Calu3 (cell line): ENCODE data around the gene NOD2. TPM values are rescaled to one million over a fixed set of nuclear protein-coding genes. Genes with fewer than 3 reads are reported as not detected.

Experiments
- BruUV-seq: library from RNA; stranded (reverse); fragments of 400-500 nt; replicated peaks from 2 replicates; lab custom pipeline; 2021; lab: Mats Ljungman, UMichigan
- CTCF ChIA-PET: fragments of 300-600 bp; sonication (Branson Sonifier 250); formaldehyde crosslinking; loops from one replicate; lab custom pipeline; 2022; ENCODE audit warnings: antibody characterized with exemption; lab: Charles Lee
- DNase-seq: peaks from one replicate; pipeline ENCODE4 v3.0.0; 2022
- H3K27ac Mint-ChIP-seq: one replicate; pipeline ENCODE4 v1.8.0; 2022; ENCODE audit warnings: mixed read lengths; ENCODE audit not compliant: unreplicated experiment
- H3K27me3 Mint-ChIP-seq: one replicate; pipeline ENCODE4 v1.8.0; 2022; ENCODE audit warnings: mixed read lengths; ENCODE audit not compliant: unreplicated experiment
- H3K36me3 Mint-ChIP-seq: one replicate; pipeline ENCODE4 v1.8.0; 2022; ENCODE audit warnings: mild to moderate bottlenecking, moderate library complexity, mixed read lengths; ENCODE audit not compliant: insufficient read depth, unreplicated experiment
- H3K4me1 Mint-ChIP-seq: one replicate; pipeline ENCODE4 v1.8.0; 2022; ENCODE audit warnings: mild to moderate bottlenecking, low read depth, mixed read lengths; ENCODE audit not compliant: unreplicated experiment
- H3K4me3 Mint-ChIP-seq: one replicate; pipeline ENCODE4 v1.8.0; 2022; ENCODE audit warnings: mild to moderate bottlenecking, low read depth, moderate library complexity, mixed read lengths; ENCODE audit not compliant: unreplicated experiment
- H3K9me3 Mint-ChIP-seq: one replicate; pipeline ENCODE4 v1.8.0; 2022; ENCODE audit warnings: low read depth, mixed read lengths; ENCODE audit not compliant: unreplicated experiment
- CTCF ChIP-seq: fragments of 200-600 bp; IDR thresholded peaks from one replicate; pipeline ENCODE4 v1.8.0; 2022; ENCODE audit warnings: antibody characterized with exemption; ENCODE audit not compliant: unreplicated experiment
- intact Hi-C: fragments of 100-400 bp; cut with micrococcal nuclease; formaldehyde crosslinking; loops from one replicate; pipeline ENCODE4 v1.10.0; 2022; ENCODE audit not compliant: unreplicated experiment
- total RNA-seq: library from RNA; stranded (reverse); gene quantifications from 2 replicates; pipeline ENCODE4 v1.2.3, GENCODE V29; 2022

Gene NOD2
- total RNA-seq, 1 experiment from 2014 or later: 0.87 TPM

- TF ChIP-seq CTCF: no peak
- Mint-ChIP-seq H3K36me3 (no peaks in the 10 kb centered on the region), H3K4me3 (no peak overlapping the region), H3K27ac (no peak overlapping the region), H3K9me3 (no peaks in the 10 kb centered on the region), H3K27me3 (no peaks in the 10 kb centered on the region), H3K4me1 (peaks cover 14% of the 10 kb centered on the region)
- CTCF ChIA-PET: no interaction called here
- intact Hi-C loops: no loop called here
- no peak for DNase-seq
- no TSS peak for BruUV-seq
Observed at GRCh38 chr16:50711040-50711439, 17.6 kb downstream of the NOD2 start.

GRCh38 chr16:50711862-50712559 is 18.6 kb downstream of the NOD2 start:
- H3K36me3 Mint-ChIP-seq: no peaks in the 10 kb centered on the region
- H3K4me3 Mint-ChIP-seq: no peak overlapping the region
- no peaks in the 10 kb centered on the region for H3K9me3 Mint-ChIP-seq
- intact Hi-C loops: no loop called here
- no peaks in the 10 kb centered on the region for H3K27me3 Mint-ChIP-seq
- BruUV-seq: no TSS peak
- CTCF ChIA-PET: no interaction called here
- DNase-seq: no peak
- TF ChIP-seq CTCF: no peak
- peaks cover 8% of the 10 kb centered on the region for H3K4me1 Mint-ChIP-seq
- no peak overlapping the region for H3K27ac Mint-ChIP-seq

GRCh38 chr16:50712560-50712898 is 19.1 kb downstream of the NOD2 start:
- no peaks in the 10 kb centered on the region for H3K9me3 Mint-ChIP-seq
- no peaks in the 10 kb centered on the region for H3K27me3 Mint-ChIP-seq
- CTCF ChIA-PET: no interaction called here
- BruUV-seq: no TSS peak
- TF ChIP-seq CTCF: no peak
- H3K36me3 Mint-ChIP-seq: no peaks in the 10 kb centered on the region
- no peak for DNase-seq
- H3K4me1 Mint-ChIP-seq: peaks cover 8% of the 10 kb centered on the region
- H3K4me3 Mint-ChIP-seq: no peak overlapping the region
- intact Hi-C loops: no loop called here
- H3K27ac Mint-ChIP-seq: no peak overlapping the region

GRCh38 chr16:50712956-50713355 is 19.6 kb downstream of the NOD2 start:
- no peak for TF ChIP-seq CTCF

More at GRCh38 chr16:50712956-50713355, 19.6 kb downstream of the NOD2 start:
- intact Hi-C loops: no loop called here
- H3K27ac Mint-ChIP-seq: no peak overlapping the region
- CTCF ChIA-PET: no interaction called here
- H3K9me3 Mint-ChIP-seq: no peaks in the 10 kb centered on the region
- BruUV-seq: no TSS peak
- no peaks in the 10 kb centered on the region for H3K27me3 Mint-ChIP-seq
- peaks cover under 1% of the 10 kb centered on the region for H3K36me3 Mint-ChIP-seq
- no peak overlapping the region for H3K4me3 Mint-ChIP-seq
- peaks cover 11% of the 10 kb centered on the region for H3K4me1 Mint-ChIP-seq
- no peak for DNase-seq
